ENCODE measurements around the gene KIF26A.

Gene KIF26A

GRCh38 chr14:104131968-104132732 is 6.2 kb upstream of the KIF26A start:
- no peak for DNase-seq (ENCODE audit: low spot score)

GRCh38 chr14:104132981-104133380 is 5.4 kb upstream of the KIF26A start:
- no peak for DNase-seq (ENCODE audit: low spot score)

GRCh38 chr14:104133496-104133895 is 4.9 kb upstream of the KIF26A start:
- no peak for DNase-seq (ENCODE audit: low spot score)

- DNase-seq (ENCODE audit: low spot score): no peak
These were observed 4.1 kb upstream of the KIF26A start for GRCh38 chr14:104134061-104134965.

- DNase-seq (ENCODE audit: low spot score): no peak
These were observed 3.1 kb upstream of the KIF26A start for GRCh38 chr14:104135121-104135903.

GRCh38 chr14:104135904-104136471 is 2.4 kb upstream of the KIF26A start:
- DNase-seq (ENCODE audit: low spot score): no peak

GRCh38 chr14:104136472-104137296 is 1.7 kb upstream of the KIF26A start:
- DNase-seq (ENCODE audit: low spot score): no peak

- peak; percentile 27 for DNase-seq (ENCODE audit: low spot score)
These were observed 890 bp upstream of the KIF26A start for GRCh38 chr14:104137297-104138097.

- no peak for DNase-seq (ENCODE audit: low spot score)
These were observed 502 bp downstream of the KIF26A start for GRCh38 chr14:104138718-104139459.

- DNase-seq (ENCODE audit: low spot score): no peak
These were observed 1.2 kb downstream of the KIF26A start for GRCh38 chr14:104139460-104140212.

- DNase-seq (ENCODE audit: low spot score): no peak
These were observed 1.8 kb downstream of the KIF26A start for GRCh38 chr14:104140213-104140462.

- DNase-seq (ENCODE audit: low spot score): no peak
These were observed 2.3 kb downstream of the KIF26A start for GRCh38 chr14:104140463-104141331.

GRCh38 chr14:104141621-104142091 is 3.3 kb downstream of the KIF26A start:
- DNase-seq (ENCODE audit: low spot score): no peak

GRCh38 chr14:104142136-104142945 is 4.0 kb downstream of the KIF26A start:
- no peak for DNase-seq (ENCODE audit: low spot score)

GRCh38 chr14:104142946-104143470 is 4.6 kb downstream of the KIF26A start:
- no peak for DNase-seq (ENCODE audit: low spot score)

- no peak for DNase-seq (ENCODE audit: low spot score)
These were observed 5.4 kb downstream of the KIF26A start for GRCh38 chr14:104143521-104144452.
